GM18861 (cell line): ENCODE measurements around the gene ZNF8.
"Not testable (repeated sequence)": the region's sequence is repeated elsewhere in the genome, so short reads cannot be mapped to it uniquely, and the experiment has no call there.

ENCODE experiments used
- ATAC-seq: cut with Tn5 transposase; IDR thresholded peaks from one replicate; pipeline ENCODE4 v1.9.1; 2021; ENCODE audit not compliant: unreplicated experiment

ZNF8 gene

DNA sequence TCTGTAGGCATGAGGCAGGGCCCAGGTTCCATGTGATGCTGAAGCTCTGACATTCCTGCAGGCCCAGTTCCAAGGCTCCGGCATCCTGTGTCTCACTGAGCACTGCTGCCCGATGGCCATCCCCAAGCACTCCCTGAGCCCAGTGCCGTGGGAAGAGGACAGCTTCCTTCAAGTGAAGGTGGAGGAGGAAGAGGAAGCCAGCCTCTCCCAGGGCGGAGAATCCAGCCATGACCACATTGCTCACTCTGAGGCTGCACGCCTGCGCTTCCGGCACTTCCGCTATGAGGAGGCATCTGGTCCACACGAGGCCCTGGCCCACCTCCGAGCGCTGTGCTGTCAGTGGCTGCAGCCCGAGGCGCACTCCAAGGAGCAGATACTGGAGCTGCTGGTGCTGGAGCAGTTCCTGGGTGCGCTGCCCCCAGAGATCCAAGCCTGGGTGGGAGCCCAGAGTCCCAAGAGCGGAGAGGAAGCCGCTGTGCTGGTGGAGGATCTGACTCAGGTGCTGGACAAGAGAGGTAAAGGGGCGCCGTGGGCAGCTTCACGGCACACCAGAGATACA is 56.0 kb downstream of the ZNF8 start:
- ATAC-seq: no peak

DNA sequence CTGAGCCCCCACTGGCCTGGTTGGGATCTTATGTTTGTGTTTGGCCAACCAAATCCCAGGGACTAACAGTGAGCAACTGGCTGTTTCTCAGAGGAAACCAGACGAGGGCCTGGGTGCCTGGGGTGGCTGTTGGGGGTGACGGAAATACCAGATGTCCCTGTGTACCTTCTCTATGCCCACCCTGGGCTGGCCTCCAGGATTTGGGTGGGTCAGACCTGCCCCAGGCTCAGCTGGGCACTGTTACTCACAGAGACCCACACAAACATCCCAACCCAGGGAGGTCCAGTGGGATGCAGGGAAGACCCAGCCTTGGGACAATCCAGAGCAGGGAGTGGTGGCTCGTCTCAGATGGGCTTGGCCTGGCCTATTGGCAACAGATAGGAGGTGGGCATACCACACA is 56.9 kb downstream of the ZNF8 start:
- no peak for ATAC-seq

DNA sequence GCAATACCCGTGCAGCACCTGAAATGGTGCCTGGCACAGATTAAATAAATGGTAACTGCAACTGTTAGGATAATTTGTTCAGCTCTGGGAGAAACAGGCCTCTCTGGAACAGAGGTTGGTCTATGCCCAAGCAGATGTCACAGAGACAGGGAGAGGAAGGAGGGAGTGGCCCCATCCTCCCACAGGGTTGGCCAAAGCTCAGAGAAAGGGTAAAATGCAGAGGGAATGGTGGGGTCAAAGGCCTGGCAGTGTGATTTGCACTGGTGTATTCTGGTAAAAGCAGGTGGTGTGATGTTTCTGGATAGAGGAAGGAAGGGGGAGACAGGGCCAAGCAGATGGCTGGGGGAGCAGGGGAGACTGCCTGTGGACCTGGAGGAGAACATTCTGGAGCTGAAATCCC is 57.5 kb downstream of the ZNF8 start:
- no peak for ATAC-seq

DNA sequence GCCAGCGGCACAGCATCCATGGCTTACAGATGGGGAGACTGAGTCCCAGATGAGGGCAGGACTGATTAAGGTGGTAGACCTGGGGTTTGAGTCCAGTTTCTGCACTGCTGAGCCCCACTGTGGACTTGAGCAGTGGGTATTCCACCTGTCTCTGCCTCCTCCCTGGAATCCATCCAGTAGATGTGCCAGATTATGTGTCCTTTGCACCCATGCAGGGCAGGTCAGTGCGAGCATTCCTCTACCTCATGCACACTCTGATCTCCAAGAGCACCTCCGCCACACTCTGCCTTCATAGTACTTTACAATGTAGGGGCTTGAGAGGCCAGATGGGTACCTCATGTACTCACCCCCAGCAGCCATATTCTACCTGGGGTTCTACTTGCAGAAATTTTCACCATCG is 58.1 kb downstream of the ZNF8 start:
- ATAC-seq: no peak

DNA sequence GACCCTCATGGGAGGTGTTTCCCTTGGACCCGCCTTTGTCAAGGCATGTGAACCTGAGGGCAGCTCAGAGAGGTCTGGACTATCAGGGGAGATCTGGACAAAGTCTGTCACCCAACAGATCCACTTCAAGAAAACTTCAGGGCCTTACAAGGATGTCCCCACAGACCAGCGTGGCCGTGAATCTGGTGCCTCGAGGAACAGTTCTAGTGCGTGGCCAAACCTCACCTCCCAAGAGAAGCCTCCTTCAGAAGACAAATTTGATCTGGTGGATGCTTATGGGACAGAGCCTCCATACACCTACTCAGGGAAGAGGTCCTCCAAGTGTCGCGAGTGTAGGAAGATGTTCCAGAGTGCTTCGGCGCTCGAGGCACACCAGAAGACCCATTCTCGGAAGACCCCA is 59.6 kb downstream of the ZNF8 start:
- ATAC-seq: no peak

DNA sequence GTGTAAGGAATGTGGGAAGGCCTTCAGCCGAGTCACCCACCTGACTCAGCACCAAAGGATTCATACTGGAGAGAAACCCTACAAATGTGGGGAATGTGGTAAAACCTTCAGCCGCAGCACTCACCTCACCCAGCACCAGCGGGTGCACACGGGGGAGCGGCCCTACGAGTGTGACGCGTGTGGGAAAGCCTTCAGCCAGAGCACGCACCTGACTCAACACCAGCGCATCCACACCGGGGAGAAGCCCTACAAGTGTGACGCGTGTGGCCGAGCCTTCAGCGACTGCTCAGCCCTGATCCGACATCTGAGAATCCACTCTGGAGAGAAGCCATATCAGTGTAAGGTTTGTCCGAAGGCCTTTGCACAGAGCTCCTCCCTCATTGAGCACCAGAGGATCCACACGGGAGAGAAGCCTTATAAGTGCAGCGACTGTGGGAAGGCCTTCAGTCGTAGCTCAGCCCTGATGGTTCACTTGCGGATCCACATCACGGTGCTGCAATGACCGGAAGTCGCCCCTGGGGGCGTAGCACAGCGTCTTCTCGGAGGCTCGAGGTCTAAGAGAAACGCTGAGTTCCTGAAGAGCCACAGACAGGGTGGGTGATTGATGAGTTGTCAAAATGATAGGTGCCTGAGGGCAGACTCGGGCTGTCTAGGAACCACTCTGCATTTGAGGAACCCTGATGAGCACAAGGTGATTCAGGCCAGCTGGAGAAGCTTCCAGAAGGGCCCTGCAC is 60.2 kb downstream of the ZNF8 start:
- ATAC-seq: no peak

DNA sequence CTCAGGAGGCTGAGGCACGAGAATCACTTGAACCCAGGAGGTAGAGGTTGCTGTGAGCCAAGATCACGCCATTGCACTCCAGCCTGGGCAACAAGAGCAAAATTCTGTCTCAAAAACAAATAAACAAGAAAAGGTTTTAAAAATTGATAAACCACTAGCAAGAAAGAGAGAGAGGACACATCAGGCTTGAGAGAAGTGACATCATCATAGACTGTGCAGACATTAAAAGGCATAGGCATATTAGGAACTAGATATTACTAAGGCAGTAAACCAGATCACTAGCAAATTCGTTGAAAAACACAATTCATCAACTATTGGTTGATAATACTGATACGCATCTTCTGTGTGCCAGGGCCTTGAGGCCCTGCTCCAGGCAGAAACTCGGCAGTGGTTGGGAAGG is 66.8 kb downstream of the ZNF8 start:
- no peak for ATAC-seq

DNA sequence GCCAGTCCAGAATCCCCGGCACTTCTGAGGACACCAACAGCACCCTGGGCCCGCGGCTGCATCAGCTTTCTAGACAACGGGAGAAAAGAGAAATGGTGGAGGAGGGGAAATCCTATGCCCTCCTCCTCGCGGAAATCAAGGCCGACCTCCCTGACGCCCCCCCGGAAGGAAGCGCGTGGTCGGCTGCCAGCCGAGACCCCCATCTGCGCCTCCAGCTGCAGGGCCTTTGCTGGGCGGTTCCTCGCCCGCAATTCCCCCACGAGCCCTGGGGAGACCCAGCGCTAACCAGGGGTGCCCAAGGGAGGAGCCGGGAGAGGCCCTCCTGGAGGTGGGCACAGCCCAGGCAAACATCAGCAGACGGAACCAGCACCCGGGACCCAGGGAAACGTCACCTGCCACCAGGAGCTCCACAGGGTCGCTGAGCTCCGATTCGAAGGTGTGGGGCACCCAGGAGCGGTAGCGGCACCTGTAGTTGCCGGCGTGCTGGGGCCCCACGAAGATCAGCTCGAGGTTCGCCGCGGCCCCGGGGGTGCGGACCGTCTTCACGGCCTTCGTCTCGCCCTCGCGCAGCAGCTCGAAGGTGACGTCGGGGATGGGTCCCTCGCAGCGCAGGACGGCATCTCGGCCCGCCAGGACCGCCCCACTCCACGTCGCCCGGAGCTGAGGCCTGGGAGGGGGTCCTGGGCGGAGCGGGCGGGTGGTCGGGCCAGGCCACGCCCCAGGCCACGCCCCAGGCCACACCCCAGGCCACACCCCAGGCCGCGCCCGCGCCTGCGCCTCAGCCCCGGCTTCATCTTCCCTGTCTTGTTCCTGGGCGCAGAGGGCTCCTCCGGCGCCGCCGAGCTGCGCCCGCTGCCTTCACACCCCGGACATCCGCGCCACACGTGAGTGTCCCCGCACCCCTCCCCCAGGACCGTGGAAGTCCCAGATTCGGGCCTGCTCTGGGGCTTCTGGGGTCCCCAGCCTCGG is 68.5 kb downstream of the ZNF8 start:
- ATAC-seq: peak; percentile 65

DNA sequence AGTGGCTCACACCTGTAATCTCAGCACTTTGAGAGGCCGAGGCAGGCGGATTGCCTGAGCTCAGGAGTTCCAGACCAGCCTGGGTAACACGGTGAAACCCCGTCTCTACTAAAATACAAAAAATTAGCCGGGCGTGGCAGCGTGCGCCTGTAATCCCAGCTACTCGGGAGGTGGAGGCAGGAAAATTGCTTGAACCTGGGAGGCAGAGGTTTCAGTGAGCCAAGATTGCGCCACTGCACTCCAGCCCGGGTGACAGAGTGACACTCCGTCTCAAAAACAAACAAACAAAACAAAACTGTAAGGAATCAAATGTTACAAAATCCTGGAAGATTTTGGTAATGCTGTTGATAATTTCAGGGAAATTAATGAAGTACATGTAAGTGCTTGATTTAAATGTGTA is 69.3 kb downstream of the ZNF8 start:
- ATAC-seq: not testable (repeated sequence)

DNA sequence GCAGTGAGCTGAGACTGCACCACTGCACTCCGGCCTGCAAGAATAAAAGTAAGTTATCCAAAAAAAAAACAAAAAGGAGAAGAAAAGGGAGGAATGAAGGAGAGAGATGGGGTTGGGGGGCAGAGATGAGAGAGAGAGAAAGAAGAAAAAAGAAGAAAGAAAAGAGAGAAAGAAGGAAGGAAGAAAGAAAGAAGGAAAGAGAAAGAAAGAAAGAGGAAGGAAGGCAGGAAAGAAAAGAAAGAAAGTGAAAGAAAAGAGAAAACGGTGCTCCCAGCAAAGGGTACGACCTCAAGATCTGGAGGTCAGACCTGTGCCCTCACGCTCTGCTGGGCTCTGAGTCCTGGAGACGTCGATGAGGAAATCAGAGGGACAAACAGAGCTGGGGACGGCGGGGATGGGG is 70.8 kb downstream of the ZNF8 start:
- ATAC-seq: no peak

DNA sequence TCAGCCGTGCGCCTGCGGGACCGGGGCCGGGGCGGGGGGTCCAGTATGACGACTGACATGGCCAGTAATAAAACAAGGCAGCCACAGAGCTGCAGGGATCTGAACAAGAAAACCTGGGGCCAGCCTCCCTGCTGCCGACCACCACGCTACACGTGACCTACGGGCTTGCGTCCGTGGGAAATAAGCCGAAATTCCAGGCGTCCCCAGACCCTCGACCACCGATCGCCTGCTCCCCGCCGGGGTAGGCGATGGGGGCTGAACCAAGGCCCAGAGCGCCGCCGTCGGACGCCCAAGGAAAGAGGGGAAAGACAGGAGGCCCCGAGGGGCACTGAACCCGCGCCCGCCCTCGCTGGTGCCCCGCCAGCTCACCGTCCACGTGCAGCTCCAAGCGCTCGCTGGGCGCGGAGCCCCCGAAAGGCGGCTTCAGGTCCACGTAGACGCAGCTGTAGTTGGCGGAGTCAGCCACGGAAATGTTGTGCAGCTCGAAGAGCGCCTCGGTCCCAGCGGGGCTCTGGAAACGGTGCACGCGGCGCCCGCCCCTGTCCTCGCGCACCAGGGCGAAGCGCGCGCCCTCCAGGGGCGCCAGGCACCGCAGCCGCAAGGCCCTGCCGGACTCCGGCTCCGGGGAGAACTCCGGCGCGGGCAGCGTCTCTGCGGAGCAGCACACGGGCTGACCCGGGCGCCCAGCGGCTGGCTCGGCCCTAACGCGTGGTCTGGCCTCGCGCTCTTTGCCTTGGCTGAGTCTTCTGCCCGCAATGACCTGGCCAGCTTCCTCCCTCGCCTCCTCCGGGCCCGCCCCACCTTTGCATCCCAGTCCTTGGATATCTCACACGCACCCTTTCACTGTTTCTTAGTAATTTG is 71.5 kb downstream of the ZNF8 start:
- no peak for ATAC-seq

DNA sequence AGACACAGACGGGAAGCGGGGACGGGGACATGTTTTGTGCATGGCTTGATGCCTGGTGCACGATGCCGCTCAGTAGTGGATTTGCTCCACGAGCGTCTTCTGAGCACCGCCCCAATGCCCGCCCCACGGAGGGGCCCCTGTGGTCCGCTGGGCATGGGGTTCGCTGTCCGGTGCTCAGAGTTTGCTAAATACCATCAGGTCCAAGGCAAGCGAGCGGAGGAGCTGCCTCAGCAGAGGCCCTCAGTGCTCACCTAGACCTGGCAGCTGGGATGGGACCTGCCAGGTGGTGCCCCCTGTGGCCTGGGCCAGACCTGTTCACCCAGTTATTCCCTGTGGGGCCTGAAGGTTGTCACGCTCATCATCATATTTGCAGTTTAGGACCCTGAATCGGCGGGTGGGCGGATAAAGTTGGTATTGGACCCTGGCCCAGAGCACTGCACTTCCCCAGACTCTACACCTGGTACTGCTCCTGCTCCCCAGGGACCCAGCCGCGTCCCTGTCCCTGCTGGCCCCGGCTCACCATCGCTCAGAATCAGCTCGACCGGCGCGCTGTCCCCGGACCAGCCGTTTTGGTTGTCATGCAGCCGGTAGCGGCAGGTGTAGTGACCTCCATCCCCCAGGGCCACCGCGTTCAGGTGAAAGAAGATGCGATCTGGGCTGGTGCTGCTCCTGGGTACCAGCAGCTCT is 72.3 kb downstream of the ZNF8 start:
- no peak for ATAC-seq

DNA sequence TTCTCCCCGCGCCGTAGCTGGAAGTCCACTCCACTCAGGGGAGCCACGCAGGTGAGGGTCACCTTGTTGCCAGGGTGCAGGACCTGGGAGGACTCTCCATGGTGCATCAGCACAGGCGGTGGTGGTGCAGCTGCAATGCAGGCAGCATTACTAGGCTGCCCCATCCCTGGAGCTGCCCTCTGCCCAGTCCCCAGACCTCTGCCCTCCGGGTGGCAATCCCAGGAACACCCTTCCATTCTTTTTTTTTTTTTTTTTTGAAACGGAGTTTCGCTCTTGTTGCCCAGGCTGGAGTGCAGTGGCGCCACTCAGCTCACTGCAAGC is 72.8 kb downstream of the ZNF8 start:
- ATAC-seq: no peak

DNA sequence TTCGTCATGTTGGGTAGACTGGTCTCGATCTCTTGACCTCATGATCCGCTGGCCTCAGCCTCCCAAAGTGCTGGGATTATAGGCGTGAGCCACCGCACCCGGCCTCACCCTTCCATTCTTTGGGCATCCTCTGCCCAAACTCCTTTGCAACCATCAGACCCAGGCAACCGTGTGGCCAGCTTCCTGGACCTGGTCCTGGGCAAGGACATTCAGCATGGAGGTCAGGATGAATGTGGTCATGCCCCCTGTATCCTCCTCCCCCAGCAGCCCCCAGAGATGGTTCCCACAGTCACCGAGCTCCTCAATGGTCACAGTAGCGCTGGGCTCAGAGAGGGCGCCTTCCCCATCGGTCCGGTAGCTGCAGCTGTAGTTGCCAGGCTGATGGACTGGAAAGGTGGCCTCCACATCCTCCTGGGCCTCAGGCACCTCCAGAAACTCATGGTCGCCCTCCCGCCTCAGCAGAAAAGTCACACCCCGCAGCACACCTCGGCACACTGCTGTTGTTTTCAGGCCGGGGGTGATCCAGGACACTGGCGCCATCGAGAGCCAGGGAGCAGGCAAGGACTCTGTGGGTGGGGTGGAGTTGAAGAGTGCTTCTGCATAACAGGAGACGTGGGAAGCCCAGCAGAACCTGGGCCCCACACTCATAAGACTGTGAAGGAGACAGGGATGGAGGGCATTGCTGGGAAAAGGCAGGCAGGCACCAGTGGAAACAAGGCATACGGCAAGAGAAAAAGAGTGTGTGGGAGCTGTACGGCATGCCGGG is 73.4 kb downstream of the ZNF8 start:
- ATAC-seq: no peak
